Naive thymus-derived CD4-positive, alpha-beta T cell (primary cell): Measurements from ENCODE around the gene PLEKHA5. TPM values are rescaled to one million over a fixed set of nuclear protein-coding genes. Genes with fewer than 3 reads are reported as not detected.

Experiments used
- ATAC-seq: fragments of 150-1000 bp; cut with Tn5 transposase; 2 replicates; pipeline ENCODE4 v1.10.0; 2021; ENCODE audit warnings: mild to moderate bottlenecking, moderate library complexity
- CTCF ChIA-PET: fragments of 350-600 bp; sonication (Branson Sonifier 250); formaldehyde crosslinking; loops from one replicate; lab custom pipeline; 2021; ENCODE audit warnings: antibody characterized with exemption; lab: Charles Lee
- POLR2A ChIA-PET: fragments of 350-600 bp; sonication (Branson Sonifier 250); formaldehyde crosslinking; loops from one replicate; lab custom pipeline; 2021; ENCODE audit warnings: antibody characterized with exemption, inconsistent platforms; lab: Charles Lee
- DNase-seq, 9 donors: peaks; one replicate each; pipeline versions ENCODE4 v3.0.0 to v3.0.0-alpha.2; 2020 to 2022; ENCODE audit warnings: mixed read lengths in 1 of 9
- H3K27ac ChIP-seq: one replicate; pipeline ENCODE4 v1.7.0; 2013; ENCODE audit warnings: mild to moderate bottlenecking, low read depth, low read length, moderate library complexity
- H3K27me3 ChIP-seq, 2 donors: one replicate each; pipeline ENCODE4 v1.7.0; 2013; ENCODE audit warnings: low read length in 2 of 2, mild to moderate bottlenecking in 2 of 2, moderate library complexity in 2 of 2; ENCODE audit not compliant: control insufficient read depth in 2 of 2, insufficient read depth in 2 of 2
- H3K36me3 ChIP-seq, 3 experiments: 1 replicate in 2 of 3; 2 replicates in 1 of 3; pipeline ENCODE4 v1.7.0; 2013; ENCODE audit warnings: low read length in 3 of 3, mild to moderate bottlenecking in 3 of 3, moderate library complexity in 1 of 3; ENCODE audit not compliant: insufficient read depth in 3 of 3, control insufficient read depth in 2 of 3
- H3K4me1 ChIP-seq, 2 donors: one replicate each; pipeline ENCODE4 v1.7.0; 2013; ENCODE audit warnings: low read length in 2 of 2, mild to moderate bottlenecking in 2 of 2, moderate library complexity in 1 of 2; ENCODE audit not compliant: control insufficient read depth in 2 of 2, insufficient read depth in 2 of 2
- H3K4me3 ChIP-seq: 2 replicates; pipeline ENCODE4 v1.7.0; 2013; ENCODE audit warnings: mild to moderate bottlenecking, low read length
- H3K9me3 ChIP-seq, 3 experiments: 1 replicate in 2 of 3; 2 replicates in 1 of 3; pipeline ENCODE4 v1.7.0; 2013; ENCODE audit warnings: low read length in 3 of 3; ENCODE audit not compliant: control insufficient read depth in 2 of 3
- H3K27ac Mint-ChIP-seq, 9 donors: one replicate each; pipeline ENCODE4 v1.8.0; 2020 to 2022; ENCODE audit warnings: mixed read lengths in 9 of 9, mild to moderate bottlenecking in 8 of 9, moderate library complexity in 5 of 9, inconsistent platforms in 2 of 9
- H3K27me3 Mint-ChIP-seq, 5 donors: one replicate each; pipeline ENCODE4 v1.8.0; 2021 to 2022; ENCODE audit warnings: mixed read lengths in 5 of 5, mild to moderate bottlenecking in 1 of 5
- H3K36me3 Mint-ChIP-seq, 5 donors: one replicate each; pipeline ENCODE4 v1.8.0; 2020 to 2022; ENCODE audit warnings: mixed read lengths in 5 of 5, mild to moderate bottlenecking in 3 of 5, inconsistent platforms in 1 of 5
- H3K4me1 Mint-ChIP-seq, 7 donors: one replicate each; pipeline ENCODE4 v1.8.0; 2020 to 2022; ENCODE audit warnings: mixed read lengths in 7 of 7, mild to moderate bottlenecking in 3 of 7, inconsistent platforms in 1 of 7
- H3K4me3 Mint-ChIP-seq, 10 donors: one replicate each; pipeline ENCODE4 v1.8.0; 2020 to 2022; ENCODE audit warnings: mild to moderate bottlenecking in 10 of 10, mixed read lengths in 10 of 10, moderate library complexity in 6 of 10, inconsistent platforms in 2 of 10
- H3K9me3 Mint-ChIP-seq, 11 donors: one replicate each; pipeline ENCODE4 v1.8.0; 2020 to 2022; ENCODE audit warnings: mixed read lengths in 11 of 11, mild to moderate bottlenecking in 4 of 11, inconsistent platforms in 1 of 11, moderate library complexity in 1 of 11
- intact Hi-C, 2 donors: fragments of 100-400 bp; cut with micrococcal nuclease; formaldehyde crosslinking; loops; one replicate each; pipeline ENCODE4 v1.15.1; 2023
- polyA plus RNA-seq, 2 donors: library from polyadenylated mRNA; unstranded; fragments of 300-500 nt; fragmentation: Illumina TruSeq; gene quantifications; one replicate each; pipeline ENCODE4 v1.2.3, GENCODE V29; 2021
- total RNA-seq, 6 experiments: library from RNA in 5 of 6; stranded (reverse) in 5 of 6; gene quantifications; 1 replicate in 5 of 6; 2 replicates in 1 of 6; pipeline ENCODE4 v1.2.3 and lab custom pipeline; 2021 to 2026

The PLEKHA5 gene
- total and polyA plus RNA-seq, 7 experiments from 2014 or later, result 0.32 to 5.3 (median 1.3) TPM

DNA sequence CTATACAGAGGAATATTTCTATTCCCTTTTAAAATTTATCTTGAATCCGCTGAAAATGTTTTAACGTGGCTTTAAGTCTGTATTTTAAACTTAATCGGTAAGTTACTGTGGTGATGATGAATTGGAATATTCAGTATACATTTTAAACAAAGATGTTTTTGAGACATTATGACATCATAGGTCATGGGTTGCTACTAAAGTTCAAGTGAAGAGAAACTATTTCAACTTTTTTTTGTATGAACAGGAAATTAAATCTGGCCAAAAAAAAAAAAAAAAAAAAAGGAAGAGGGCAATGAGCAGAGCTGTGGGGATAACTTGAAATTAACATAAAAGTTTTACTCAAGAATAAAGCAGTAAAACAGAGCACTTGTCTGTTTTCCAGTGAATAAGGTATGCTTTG is 109.0 kb downstream of the PLEKHA5 start:
- ChIA-PET POLR2A (no interaction called here), CTCF (no interaction called here)
- Mint-ChIP-seq H3K4me1 (peaks cover 0 to 13% (median 7%) of the 10 kb centered on the region in 7 donors), H3K36me3 (no peaks in the 10 kb centered on the region), H3K4me3 (no peak overlapping the region), H3K9me3 (no peaks in the 10 kb centered on the region), H3K27me3 (peaks cover 0 to 11% (median 0%) of the 10 kb centered on the region in 5 donors), H3K27ac (no peak overlapping the region)
- H3K36me3 ChIP-seq, result no peaks in the 10 kb centered on the region
- no peak for ATAC-seq
- no peaks in the 10 kb centered on the region for H3K9me3 ChIP-seq
- intact Hi-C loops, result no loop called here
- no peak overlapping the region for H3K27ac ChIP-seq
- H3K4me3 ChIP-seq, result no peak overlapping the region
- H3K27me3 ChIP-seq, result no peaks in the 10 kb centered on the region
- peaks cover 0 to 3% of the 10 kb centered on the region in 2 donors for H3K4me1 ChIP-seq
- DNase-seq, result no peak

DNA sequence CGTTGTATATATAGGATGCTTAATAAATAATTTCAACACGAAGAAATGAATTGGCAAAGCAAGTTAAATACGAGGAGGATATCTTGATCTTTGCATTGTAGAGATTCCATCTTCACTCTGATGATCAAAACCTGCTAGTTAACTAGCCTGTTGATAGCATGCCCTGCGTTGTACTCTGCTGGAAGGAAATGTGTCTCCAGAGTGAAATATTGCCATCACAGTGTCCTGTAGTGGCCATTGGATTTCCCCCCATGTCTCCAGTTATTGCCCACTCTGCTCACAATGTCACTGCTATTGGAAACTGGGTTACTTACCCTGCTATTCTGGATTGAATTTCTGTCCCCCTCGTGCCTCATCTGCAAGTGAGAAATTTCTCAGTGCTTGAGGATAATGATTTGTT is 109.6 kb downstream of the PLEKHA5 start:
- Mint-ChIP-seq H3K4me3 (peak overlapping the region in 1 of 10 donors; percentile 12), H3K4me1 (peaks cover 0 to 13% (median 7%) of the 10 kb centered on the region in 7 donors), H3K36me3 (no peaks in the 10 kb centered on the region), H3K9me3 (no peaks in the 10 kb centered on the region), H3K27ac (no peak overlapping the region), H3K27me3 (peaks cover 0 to 11% (median 0%) of the 10 kb centered on the region in 5 donors)
- Histone ChIP-seq H3K4me3 (no peak overlapping the region), H3K27ac (no peak overlapping the region), H3K27me3 (no peaks in the 10 kb centered on the region), H3K36me3 (no peaks in the 10 kb centered on the region), H3K9me3 (no peaks in the 10 kb centered on the region), H3K4me1 (peaks cover 0 to 3% of the 10 kb centered on the region in 2 donors)
- intact Hi-C loops, result no loop called here
- CTCF ChIA-PET, result no interaction called here
- POLR2A ChIA-PET, result no interaction called here
- ATAC-seq, result no peak
- DNase-seq, result no peak

DNA sequence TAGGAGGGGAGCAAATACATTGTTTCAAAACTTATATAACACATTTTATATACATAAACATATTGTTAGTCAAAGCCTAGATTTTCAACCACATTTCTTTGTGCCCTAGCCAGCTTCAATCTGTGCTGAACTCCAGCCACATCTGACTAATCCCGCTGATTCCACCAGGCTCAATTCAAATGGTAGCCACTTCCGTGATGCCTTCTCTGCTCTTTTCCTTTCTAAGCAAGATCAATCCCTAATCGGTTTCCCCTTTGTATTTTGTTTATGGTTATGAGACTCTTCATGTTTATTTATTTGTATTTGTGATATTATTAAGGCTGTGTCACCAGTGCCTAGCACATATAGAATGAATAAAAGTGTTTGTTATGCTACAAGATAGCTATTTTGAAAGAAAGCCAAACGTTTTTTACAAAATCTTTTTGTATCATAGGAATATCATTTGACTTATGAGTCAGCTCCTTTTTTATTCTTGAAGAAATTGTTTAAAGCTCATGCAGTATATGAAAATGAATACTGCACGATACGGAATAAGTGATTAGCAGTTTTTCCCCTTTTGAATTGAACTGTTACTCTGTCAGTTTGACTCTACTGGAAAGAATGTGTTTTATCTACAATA is 110.2 kb downstream of the PLEKHA5 start:
- H3K4me1 ChIP-seq, result peaks cover 0 to 3% of the 10 kb centered on the region in 2 donors
- peaks cover 0 to 13% (median 6%) of the 10 kb centered on the region in 7 donors for H3K4me1 Mint-ChIP-seq
- no peaks in the 10 kb centered on the region for H3K27me3 ChIP-seq
- H3K4me3 Mint-ChIP-seq, result no peak overlapping the region
- POLR2A ChIA-PET, result no interaction called here
- no peak overlapping the region for H3K27ac ChIP-seq
- no peak for DNase-seq
- H3K4me3 ChIP-seq, result no peak overlapping the region
- no peaks in the 10 kb centered on the region for H3K9me3 ChIP-seq
- H3K27me3 Mint-ChIP-seq, result peaks cover 0 to 11% (median 2%) of the 10 kb centered on the region in 5 donors
- intact Hi-C loops, result no loop called here
- no peaks in the 10 kb centered on the region for H3K36me3 ChIP-seq
- no peaks in the 10 kb centered on the region for H3K9me3 Mint-ChIP-seq
- no peak for ATAC-seq
- H3K27ac Mint-ChIP-seq, result no peak overlapping the region
- H3K36me3 Mint-ChIP-seq, result no peaks in the 10 kb centered on the region
- CTCF ChIA-PET, result no interaction called here

DNA sequence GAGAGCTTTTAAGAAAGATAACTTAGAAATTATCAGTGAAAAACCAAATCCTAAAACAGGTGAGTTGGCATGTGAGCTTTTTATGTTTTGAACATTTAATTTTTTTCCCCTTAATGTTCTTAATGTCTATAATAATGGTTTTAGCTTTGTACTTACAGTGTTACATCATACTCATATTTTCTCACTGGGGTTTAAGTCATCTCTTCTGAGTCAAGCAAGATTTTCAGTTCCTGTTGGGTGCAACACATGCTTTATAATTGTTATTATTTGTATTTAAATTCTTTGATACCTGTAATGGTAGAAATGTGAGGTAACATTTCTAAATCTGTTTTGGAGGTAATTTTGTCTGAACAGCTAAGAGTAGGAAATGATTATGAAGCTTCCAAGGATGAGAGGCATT is 113.0 kb downstream of the PLEKHA5 start:
- peaks cover 0 to 11% (median 5%) of the 10 kb centered on the region in 5 donors for H3K27me3 Mint-ChIP-seq
- H3K36me3 Mint-ChIP-seq, result no peaks in the 10 kb centered on the region
- H3K4me3 ChIP-seq, result no peak overlapping the region
- peaks cover 0 to 3% of the 10 kb centered on the region in 2 donors for H3K4me1 ChIP-seq
- H3K27ac ChIP-seq, result no peak overlapping the region
- H3K27me3 ChIP-seq, result no peaks in the 10 kb centered on the region
- H3K4me1 Mint-ChIP-seq, result peaks cover 0 to 13% (median 6%) of the 10 kb centered on the region in 7 donors
- H3K9me3 ChIP-seq, result no peaks in the 10 kb centered on the region
- no peaks in the 10 kb centered on the region for H3K9me3 Mint-ChIP-seq
- no peaks in the 10 kb centered on the region for H3K36me3 ChIP-seq
- no peak for DNase-seq
- intact Hi-C loops, result no loop called here
- no peak overlapping the region for H3K4me3 Mint-ChIP-seq
- ChIA-PET POLR2A (no interaction called here), CTCF (no interaction called here)
- no peak overlapping the region for H3K27ac Mint-ChIP-seq
- ATAC-seq, result no peak

DNA sequence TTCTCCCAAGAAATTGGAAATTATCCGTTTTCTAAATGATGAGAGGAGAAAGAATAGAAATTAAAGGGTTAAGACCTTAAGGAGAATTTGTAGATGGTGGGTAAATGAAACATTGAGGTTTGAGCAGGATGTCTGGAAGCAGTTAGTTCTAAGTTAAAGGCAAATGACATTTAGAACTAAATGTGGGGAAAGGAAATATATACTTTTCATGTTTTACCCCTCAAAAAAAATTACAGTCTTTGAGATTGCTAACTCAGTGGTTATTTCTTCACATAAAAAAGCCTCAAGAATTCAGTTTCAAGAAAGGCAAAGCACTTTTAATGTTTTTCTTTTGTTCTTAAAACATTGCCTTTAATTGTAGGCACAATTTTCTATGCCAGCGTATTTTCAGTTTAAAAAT is 114.0 kb downstream of the PLEKHA5 start:
- Mint-ChIP-seq H3K9me3 (no peaks in the 10 kb centered on the region), H3K4me3 (peak overlapping the region in 4 of 10 donors; percentile 18 to 61 (median 42)), H3K27me3 (peaks cover 0 to 11% (median 5%) of the 10 kb centered on the region in 5 donors), H3K4me1 (peaks cover 0 to 13% (median 6%) of the 10 kb centered on the region in 7 donors), H3K36me3 (no peaks in the 10 kb centered on the region), H3K27ac (peak overlapping the region in 1 of 9 donors; percentile 6)
- DNase-seq, result peak in 3 of 9 donors; percentile 4 to 21 (median 7)
- Histone ChIP-seq H3K4me3 (no peak overlapping the region), H3K27me3 (no peaks in the 10 kb centered on the region), H3K4me1 (peaks cover 0 to 3% of the 10 kb centered on the region in 2 donors), H3K36me3 (no peaks in the 10 kb centered on the region), H3K27ac (no peak overlapping the region), H3K9me3 (no peaks in the 10 kb centered on the region)
- no peak for ATAC-seq
- ChIA-PET POLR2A (no interaction called here), CTCF (no interaction called here)
- intact Hi-C loops, result no loop called here

DNA sequence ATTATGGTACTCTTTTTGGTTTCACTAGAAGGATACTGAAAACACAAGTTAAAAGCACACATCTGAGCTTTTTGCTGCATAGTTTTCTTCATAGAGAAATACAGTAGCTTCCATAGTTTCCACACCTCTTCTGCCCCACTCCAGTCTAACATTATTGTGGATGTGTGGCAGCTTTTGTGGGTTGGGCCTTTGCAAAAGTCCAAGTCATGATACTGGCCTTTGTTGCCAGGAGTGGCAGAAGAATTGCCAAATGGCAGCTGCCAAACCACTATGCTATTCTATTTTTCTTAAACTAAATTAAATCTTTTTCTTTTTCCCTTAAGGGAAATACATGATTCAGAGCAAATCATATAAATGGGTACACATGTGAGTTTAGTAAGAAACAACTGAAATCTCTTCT is 114.8 kb downstream of the PLEKHA5 start:
- Histone ChIP-seq H3K27ac (no peak overlapping the region), H3K27me3 (no peaks in the 10 kb centered on the region), H3K9me3 (no peaks in the 10 kb centered on the region), H3K4me3 (no peak overlapping the region), H3K36me3 (no peaks in the 10 kb centered on the region), H3K4me1 (peaks cover 0 to 3% of the 10 kb centered on the region in 2 donors)
- H3K27me3 Mint-ChIP-seq, result peaks cover 0 to 11% (median 5%) of the 10 kb centered on the region in 5 donors
- H3K36me3 Mint-ChIP-seq, result no peaks in the 10 kb centered on the region
- no peak overlapping the region for H3K4me3 Mint-ChIP-seq
- intact Hi-C loops, result no loop called here
- no peak for ATAC-seq
- ChIA-PET POLR2A (no interaction called here), CTCF (no interaction called here)
- H3K27ac Mint-ChIP-seq, result no peak overlapping the region
- H3K4me1 Mint-ChIP-seq, result peaks cover 0 to 13% (median 6%) of the 10 kb centered on the region in 7 donors
- no peak for DNase-seq
- H3K9me3 Mint-ChIP-seq, result no peaks in the 10 kb centered on the region

DNA sequence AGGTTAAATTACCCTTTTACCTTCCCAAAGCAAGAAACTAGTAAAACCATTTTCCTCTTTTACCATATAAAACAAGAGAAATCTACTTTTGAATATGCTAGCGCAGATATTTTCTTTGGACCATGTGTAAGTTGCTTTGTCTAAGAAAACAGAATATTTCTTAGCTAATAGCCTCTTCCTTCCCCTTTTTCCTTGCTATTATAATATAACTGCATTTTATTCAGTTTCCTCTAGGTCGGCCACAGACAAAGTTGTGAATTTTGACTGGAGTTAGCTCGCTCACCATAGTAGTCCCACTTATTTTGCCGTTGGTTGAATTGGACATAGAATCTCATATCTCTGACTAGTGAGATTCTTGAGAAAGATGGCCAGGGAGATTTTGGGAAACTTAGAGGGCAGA is 115.6 kb downstream of the PLEKHA5 start:
- Mint-ChIP-seq H3K36me3 (no peaks in the 10 kb centered on the region), H3K27ac (no peak overlapping the region), H3K27me3 (peaks cover 0 to 11% (median 5%) of the 10 kb centered on the region in 5 donors), H3K4me3 (no peak overlapping the region), H3K4me1 (peaks cover 0 to 13% (median 6%) of the 10 kb centered on the region in 7 donors), H3K9me3 (peaks cover 0 to under 1% (median 0%) of the 10 kb centered on the region in 11 donors)
- CTCF ChIA-PET, result no interaction called here
- Histone ChIP-seq H3K27me3 (no peaks in the 10 kb centered on the region), H3K9me3 (no peaks in the 10 kb centered on the region), H3K4me1 (peaks cover 0 to 3% of the 10 kb centered on the region in 2 donors), H3K4me3 (no peak overlapping the region), H3K36me3 (no peaks in the 10 kb centered on the region), H3K27ac (no peak overlapping the region)
- intact Hi-C loops, result no loop called here
- DNase-seq (no peak), ATAC-seq (no peak)
- POLR2A ChIA-PET, result no interaction called here
